NCI-H345 treated with DMSO at 0.1 percent for 48 hours (cell line): ENCODE measurements around the gene UST.
"Not testable (repeated sequence)": the region's sequence is repeated elsewhere in the genome, so short reads cannot be mapped to it uniquely, and the experiment has no call there.

Source experiments
- DNase-seq: peaks from one replicate; lab custom pipeline; 2025; ENCODE audit not compliant: unreplicated experiment; lab: John Stamatoyannopoulos, UW

Gene UST

GRCh38 chr6:148735989-148736388 is 10.8 kb upstream of the UST start:
- DNase-seq: no peak

- no peak for DNase-seq
These were observed 9.9 kb upstream of the UST start for GRCh38 chr6:148736774-148737412.

GRCh38 chr6:148737806-148738205 is 9.0 kb upstream of the UST start:
- DNase-seq: no peak

- DNase-seq: no peak
These were observed 7.6 kb upstream of the UST start for GRCh38 chr6:148738946-148739821.

- DNase-seq: no peak
These were observed 7.1 kb upstream of the UST start for GRCh38 chr6:148739822-148740128.

GRCh38 chr6:148743476-148743875 is 3.4 kb upstream of the UST start:
- no peak for DNase-seq

- no peak for DNase-seq
These were observed 904 bp upstream of the UST start for GRCh38 chr6:148745926-148746325.

GRCh38 chr6:148747145-148747470 is 278 bp downstream of the UST start:
- no peak for DNase-seq

- peak; percentile 29 for DNase-seq
These were observed 788 bp downstream of the UST start for GRCh38 chr6:148747471-148748165.

GRCh38 chr6:148749674-148750073 is 2.8 kb downstream of the UST start:
- DNase-seq: no peak

- no peak for DNase-seq
These were observed 4.3 kb downstream of the UST start for GRCh38 chr6:148750838-148751792.

- no peak for DNase-seq
These were observed 5.0 kb downstream of the UST start for GRCh38 chr6:148751793-148752170.

- DNase-seq: not testable (repeated sequence)
These were observed 8.5 kb downstream of the UST start for GRCh38 chr6:148755379-148755778.

- no peak for DNase-seq
These were observed 11.2 kb downstream of the UST start for GRCh38 chr6:148757944-148758480.

- no peak for DNase-seq
These were observed 11.7 kb downstream of the UST start for GRCh38 chr6:148758492-148758891.

GRCh38 chr6:148760258-148760534 is 13.4 kb downstream of the UST start:
- no peak for DNase-seq

GRCh38 chr6:148760568-148761526 is 14.0 kb downstream of the UST start:
- no peak for DNase-seq

GRCh38 chr6:148761527-148762011 is 14.7 kb downstream of the UST start:
- DNase-seq: no peak

GRCh38 chr6:148762231-148762630 is 15.4 kb downstream of the UST start:
- no peak for DNase-seq
